HEK293 (cell line): ENCODE results near the gene SCPEP1.

Experiments
- CTCF ChIA-PET: fragments of 350-600 bp; formaldehyde crosslinking; extraction: SDS; loops from one replicate; lab custom pipeline; 2021; ENCODE audit warnings: antibody characterized with exemption; lab: Yijun Ruan, JAX
- POLR2A ChIA-PET: fragments of 300-600 bp; formaldehyde crosslinking; extraction: SDS; loops from one replicate; lab custom pipeline; 2020; ENCODE audit warnings: antibody characterized with exemption, inconsistent platforms; lab: Yijun Ruan, JAX
- H3K27ac ChIP-seq: fragments of 200-500 bp; sonication (Bioruptor generic); 2 replicates; pipeline ENCODE4 v1.5.1; 2014; ENCODE audit warnings: low read depth, low read length, control low read depth, inconsistent platforms; ENCODE audit errors: extremely low read depth
- H3K36me3 ChIP-seq, 2 experiments: fragments of 200-500 bp in 1 of 2; sonication (Bioruptor generic) in 1 of 2; 1 replicate in 1 of 2; 2 replicates in 1 of 2; pipeline ENCODE4 v1.5.1; 2014 to 2017; ENCODE audit warnings: inconsistent platforms in 2 of 2, low read length in 2 of 2; ENCODE audit not compliant: control insufficient read depth in 2 of 2, insufficient read depth in 1 of 2
- H3K4me1 ChIP-seq: fragments of 200-500 bp; sonication (Bioruptor generic); 2 replicates; pipeline ENCODE4 v1.5.1; 2014; ENCODE audit warnings: mild to moderate bottlenecking, low read length, inconsistent platforms; ENCODE audit not compliant: control insufficient read depth, insufficient read depth
- H3K4me3 ChIP-seq: 2 replicates; pipeline ENCODE4 v1.5.1; 2011; ENCODE audit warnings: low read depth, mild to moderate bottlenecking, control low read depth, low read length, moderate library complexity
- H3K9me3 ChIP-seq: fragments of 200-500 bp; sonication (Bioruptor generic); 2 replicates; pipeline ENCODE4 v1.5.1; 2014; ENCODE audit warnings: low read depth, low read length, inconsistent platforms; ENCODE audit not compliant: control insufficient read depth, insufficient read depth
- KLF1 ChIP-seq: fragments of 450-650 bp; formaldehyde crosslinking; IDR thresholded peaks from 2 replicates; pipeline ENCODE4 v1.5.1; 2016; ENCODE audit warnings: missing biosample characterization, missing genetic modification characterization
- OSR2 ChIP-seq: fragments of 450-650 bp; formaldehyde crosslinking; IDR thresholded peaks from 2 replicates; pipeline ENCODE4 v1.5.1; 2016; ENCODE audit warnings: missing biosample characterization, missing genetic modification characterization
- SETDB1 ChIP-seq: IDR thresholded peaks from one replicate; pipeline ENCODE4 v1.6.1; 2017; ENCODE audit warnings: mild to moderate bottlenecking, low read length, moderate library complexity, mixed read lengths; ENCODE audit not compliant: insufficient read length
- SP7 ChIP-seq: fragments of 450-650 bp; formaldehyde crosslinking; IDR thresholded peaks from 2 replicates; pipeline ENCODE4 v1.5.1; 2016; ENCODE audit warnings: missing biosample characterization, missing genetic modification characterization
- ZNF138 ChIP-seq: fragments of 450-650 bp; formaldehyde crosslinking; IDR thresholded peaks from 2 replicates; pipeline ENCODE4 v1.5.1; 2016; ENCODE audit warnings: missing biosample characterization, missing genetic modification characterization, borderline replicate concordance
- ZNF169 ChIP-seq: fragments of 450-650 bp; formaldehyde crosslinking; IDR thresholded peaks from 2 replicates; pipeline ENCODE4 v1.5.1; 2016; ENCODE audit warnings: missing biosample characterization, missing genetic modification characterization
- ZNF19 ChIP-seq: fragments of 450-650 bp; formaldehyde crosslinking; IDR thresholded peaks from 2 replicates; pipeline ENCODE4; 2016; ENCODE audit warnings: missing biosample characterization, missing genetic modification characterization, low read depth
- ZNF202 ChIP-seq: fragments of 450-650 bp; formaldehyde crosslinking; IDR thresholded peaks from 2 replicates; pipeline ENCODE4 v1.5.1; 2016; ENCODE audit warnings: missing biosample characterization, missing genetic modification characterization, borderline replicate concordance
- ZNF335 ChIP-seq: fragments of 450-650 bp; formaldehyde crosslinking; conservative IDR thresholded peaks from 2 replicates; pipeline ENCODE4 v1.5.1; 2016; ENCODE audit warnings: missing biosample characterization, missing genetic modification characterization
- ZNF394 ChIP-seq: fragments of 450-650 bp; formaldehyde crosslinking; IDR thresholded peaks from 2 replicates; pipeline ENCODE4 v1.5.1; 2016; ENCODE audit warnings: missing biosample characterization, missing genetic modification characterization, mild to moderate bottlenecking, moderate library complexity, borderline replicate concordance
- ZNF423 ChIP-seq: fragments of 450-650 bp; formaldehyde crosslinking; IDR thresholded peaks from 2 replicates; pipeline ENCODE4 v1.5.1; 2016; ENCODE audit warnings: missing biosample characterization, missing genetic modification characterization
- ZNF529 ChIP-seq: fragments of 450-650 bp; formaldehyde crosslinking; IDR thresholded peaks from 2 replicates; pipeline ENCODE4 v1.5.1; 2017; ENCODE audit warnings: missing genetic modification characterization, missing biosample characterization; ENCODE audit not compliant: insufficient replicate concordance
- ZNF548 ChIP-seq: fragments of 450-650 bp; formaldehyde crosslinking; IDR thresholded peaks from 2 replicates; pipeline ENCODE4 v1.5.1; 2016; ENCODE audit warnings: missing biosample characterization, missing genetic modification characterization
- ZNF555 ChIP-seq: fragments of 450-650 bp; formaldehyde crosslinking; conservative IDR thresholded peaks from 2 replicates; pipeline ENCODE4 v1.5.1; 2017; ENCODE audit warnings: missing biosample characterization, mild to moderate bottlenecking, missing genetic modification characterization, inconsistent platforms
- ZNF600 ChIP-seq: fragments of 450-650 bp; formaldehyde crosslinking; IDR thresholded peaks from 2 replicates; pipeline ENCODE4 v1.5.1; 2016; ENCODE audit warnings: missing biosample characterization, missing genetic modification characterization
- ZNF621 ChIP-seq: fragments of 450-650 bp; formaldehyde crosslinking; IDR thresholded peaks from 2 replicates; pipeline ENCODE4 v1.5.1; 2017; ENCODE audit warnings: missing biosample characterization, missing genetic modification characterization
- ZNF626 ChIP-seq: fragments of 450-650 bp; sonication (Bioruptor Pico); formaldehyde crosslinking; IDR thresholded peaks from 2 replicates; pipeline ENCODE4 v1.5.1; 2018; ENCODE audit warnings: missing biosample characterization, missing genetic modification characterization, inconsistent platforms
- ZNF654 ChIP-seq: fragments of 450-650 bp; formaldehyde crosslinking; IDR thresholded peaks from 2 replicates; pipeline ENCODE4 v1.5.1; 2016; ENCODE audit warnings: low read depth, missing biosample characterization, missing genetic modification characterization
- ZNF76 ChIP-seq: fragments of 450-650 bp; formaldehyde crosslinking; IDR thresholded peaks from 2 replicates; pipeline ENCODE4; 2016; ENCODE audit warnings: low read depth, missing biosample characterization, missing genetic modification characterization, borderline replicate concordance
- TF ChIP-seq, protein P1 (sequence below): fragments of 450-650 bp; formaldehyde crosslinking; IDR thresholded peaks from 2 replicates; pipeline ENCODE4 v1.5.1; 2016; ENCODE audit warnings: missing biosample characterization, missing genetic modification characterization
- TF ChIP-seq, protein P2 (sequence below): fragments of 450-650 bp; formaldehyde crosslinking; IDR thresholded peaks from 2 replicates; pipeline ENCODE4 v1.5.1; 2016; ENCODE audit warnings: missing biosample characterization, missing genetic modification characterization
- TF ChIP-seq, protein P3 (sequence below): fragments of 450-650 bp; formaldehyde crosslinking; IDR thresholded peaks from 2 replicates; pipeline ENCODE4 v1.5.1; 2016; ENCODE audit warnings: missing biosample characterization, missing genetic modification characterization

SCPEP1 gene

DNA sequence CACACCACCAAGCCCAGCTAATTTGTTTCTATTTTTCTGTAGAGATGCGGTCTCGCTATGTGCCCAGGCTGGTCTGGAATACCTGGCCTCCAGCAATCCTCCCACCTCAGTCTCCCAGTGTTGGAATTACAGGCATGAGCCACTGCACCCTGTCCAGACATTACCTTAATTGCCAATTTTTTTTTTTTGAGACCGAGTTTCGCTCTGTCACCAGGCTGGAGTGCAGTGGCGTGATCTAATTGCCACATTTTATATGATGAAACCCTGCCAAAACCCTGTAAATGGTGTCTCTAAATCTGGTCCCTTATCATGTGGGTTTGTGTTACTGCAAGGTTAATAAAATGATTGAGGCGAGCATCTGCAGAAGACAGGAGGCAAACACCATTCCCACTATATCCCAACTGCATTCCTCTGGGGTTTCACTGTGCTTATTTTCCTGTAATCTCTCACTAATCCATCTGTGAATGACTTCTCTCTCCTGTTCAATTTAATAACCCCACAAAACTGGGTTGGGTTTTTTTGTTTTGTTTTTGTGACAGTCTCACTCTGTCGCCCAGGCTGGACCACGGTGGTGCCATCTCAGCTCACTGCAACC lies 44.7 kb upstream of the SCPEP1 start:
- Histone ChIP-seq H3K36me3 (peaks cover 20 to 41% of the 10 kb centered on the region in 2 experiments), H3K4me1 (no peaks in the 10 kb centered on the region), H3K9me3 (no peaks in the 10 kb centered on the region), H3K4me3 (no peak overlapping the region), H3K27ac (no peak overlapping the region)
- ChIA-PET CTCF (interaction anchor here (0.6 to 1.4 kb wide), 3 partner anchors 42 to 217 kb away, joined by 3 to 4 read pairs (median 3); no protein-coding TSS in a partner anchor), POLR2A (no interaction called here)
- no peak for TF ChIP-seq KLF1 (tag by site-specific recombination)
- TF ChIP-seq ZNF555 (tag by site-specific recombination) = no peak
- TF ChIP-seq ZNF19 (tag by site-specific recombination) = no peak
- TF ChIP-seq ZNF600 = no peak
- no peak for TF ChIP-seq ZNF621
- no peak for TF ChIP-seq ZNF394 (tag by site-specific recombination)

DNA sequence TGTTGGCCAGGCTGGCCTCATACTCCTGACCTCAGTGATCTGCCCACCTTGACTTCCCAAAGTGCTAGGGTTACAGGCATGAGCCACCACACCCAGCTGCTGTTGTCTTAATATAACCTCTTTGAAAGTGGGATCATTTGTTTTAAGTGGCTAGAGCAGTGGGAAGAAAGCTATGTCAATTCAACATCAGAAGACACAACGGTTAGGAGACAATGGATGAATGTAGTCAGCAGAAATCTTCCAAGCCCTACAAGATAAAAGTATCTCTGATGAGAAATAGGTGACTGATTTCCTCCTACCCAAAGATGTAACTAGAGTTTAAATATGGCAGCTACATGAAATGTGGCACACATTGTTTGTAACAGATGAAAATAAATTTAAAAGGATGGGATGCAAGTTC lies 44.1 kb upstream of the SCPEP1 start:
- no peaks in the 10 kb centered on the region for H3K4me1 ChIP-seq
- no peak overlapping the region for H3K27ac ChIP-seq
- TF ChIP-seq ZNF529 (no peak), ZNF202 (tag by site-specific recombination) (no peak)
- CTCF ChIA-PET = interaction anchor here (0.6 to 1.4 kb wide), 2 partner anchors 42 to 115 kb away, joined by 3 to 4 read pairs; no protein-coding TSS in a partner anchor
- no peaks in the 10 kb centered on the region for H3K9me3 ChIP-seq
- H3K4me3 ChIP-seq = no peak overlapping the region
- POLR2A ChIA-PET = no interaction called here
- peaks cover 20 to 47% of the 10 kb centered on the region in 2 experiments for H3K36me3 ChIP-seq

DNA sequence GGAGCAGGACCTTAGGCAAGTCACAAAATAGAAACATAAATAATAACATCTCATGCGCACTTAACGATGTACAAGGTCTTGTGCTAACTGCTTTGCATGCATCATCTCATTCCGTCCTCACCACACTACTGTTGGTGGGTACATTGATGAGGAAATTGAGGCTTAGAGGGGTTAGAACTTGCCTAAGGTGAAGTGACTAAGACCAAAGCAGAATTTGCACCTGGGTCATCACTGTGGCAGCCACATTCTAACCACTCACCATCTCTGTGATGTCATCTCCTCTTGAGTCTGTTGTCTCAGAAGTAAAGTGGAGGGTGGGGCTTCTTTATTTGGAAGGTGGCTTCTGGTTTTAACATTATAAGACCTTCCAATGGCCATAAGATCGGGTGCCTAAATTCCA lies 43.7 kb upstream of the SCPEP1 start:
- POLR2A ChIA-PET = no interaction called here
- H3K36me3 ChIP-seq = peaks cover 23 to 51% of the 10 kb centered on the region in 2 experiments
- no peaks in the 10 kb centered on the region for H3K9me3 ChIP-seq
- CTCF ChIA-PET = interaction anchor here (1.4 kb wide), 1 partner anchor 115 kb away, joined by 4 read pairs; no protein-coding TSS in a partner anchor
- no peak overlapping the region for H3K4me3 ChIP-seq
- TF ChIP-seq SETDB1 (no peak), ZNF169 (tag by site-specific recombination) (no peak), ZNF76 (tag by site-specific recombination) (no peak), OSR2 (tag by site-specific recombination) (no peak), ZNF548 (tag by site-specific recombination) (no peak), SP7 (tag by site-specific recombination) (no peak)
- no peak overlapping the region for H3K27ac ChIP-seq
- no peaks in the 10 kb centered on the region for H3K4me1 ChIP-seq

- ChIA-PET CTCF (interaction anchor here (1.9 to 2.5 kb wide), 2 partner anchors 116 to 219 kb away, joined by 5 to 15 read pairs; no protein-coding TSS in a partner anchor), POLR2A (no interaction called here)
- no peaks in the 10 kb centered on the region for H3K9me3 ChIP-seq
- H3K27ac ChIP-seq = no peak overlapping the region
- H3K4me3 ChIP-seq = no peak overlapping the region
- peaks cover 33 to 63% of the 10 kb centered on the region in 2 experiments for H3K36me3 ChIP-seq
- no peaks in the 10 kb centered on the region for H3K4me1 ChIP-seq
- no peak for TF ChIP-seq ZNF654
- TF ChIP-seq, protein P1, sequence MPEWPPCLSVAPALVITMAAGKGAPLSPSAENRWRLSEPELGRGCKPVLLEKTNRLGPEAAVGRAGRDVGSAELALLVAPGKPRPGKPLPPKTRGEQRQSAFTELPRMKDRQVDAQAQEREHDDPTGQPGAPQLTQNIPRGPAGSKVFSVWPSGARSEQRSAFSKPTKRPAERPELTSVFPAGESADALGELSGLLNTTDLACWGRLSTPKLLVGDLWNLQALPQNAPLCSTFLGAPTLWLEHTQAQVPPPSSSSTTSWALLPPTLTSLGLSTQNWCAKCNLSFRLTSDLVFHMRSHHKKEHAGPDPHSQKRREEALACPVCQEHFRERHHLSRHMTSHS = no peak
- no peak for TF ChIP-seq ZNF138
- TF ChIP-seq ZNF626 (tag by site-specific recombination) = no peak
- no peak for TF ChIP-seq ZNF335 (tag by site-specific recombination)
- TF ChIP-seq, protein P2, sequence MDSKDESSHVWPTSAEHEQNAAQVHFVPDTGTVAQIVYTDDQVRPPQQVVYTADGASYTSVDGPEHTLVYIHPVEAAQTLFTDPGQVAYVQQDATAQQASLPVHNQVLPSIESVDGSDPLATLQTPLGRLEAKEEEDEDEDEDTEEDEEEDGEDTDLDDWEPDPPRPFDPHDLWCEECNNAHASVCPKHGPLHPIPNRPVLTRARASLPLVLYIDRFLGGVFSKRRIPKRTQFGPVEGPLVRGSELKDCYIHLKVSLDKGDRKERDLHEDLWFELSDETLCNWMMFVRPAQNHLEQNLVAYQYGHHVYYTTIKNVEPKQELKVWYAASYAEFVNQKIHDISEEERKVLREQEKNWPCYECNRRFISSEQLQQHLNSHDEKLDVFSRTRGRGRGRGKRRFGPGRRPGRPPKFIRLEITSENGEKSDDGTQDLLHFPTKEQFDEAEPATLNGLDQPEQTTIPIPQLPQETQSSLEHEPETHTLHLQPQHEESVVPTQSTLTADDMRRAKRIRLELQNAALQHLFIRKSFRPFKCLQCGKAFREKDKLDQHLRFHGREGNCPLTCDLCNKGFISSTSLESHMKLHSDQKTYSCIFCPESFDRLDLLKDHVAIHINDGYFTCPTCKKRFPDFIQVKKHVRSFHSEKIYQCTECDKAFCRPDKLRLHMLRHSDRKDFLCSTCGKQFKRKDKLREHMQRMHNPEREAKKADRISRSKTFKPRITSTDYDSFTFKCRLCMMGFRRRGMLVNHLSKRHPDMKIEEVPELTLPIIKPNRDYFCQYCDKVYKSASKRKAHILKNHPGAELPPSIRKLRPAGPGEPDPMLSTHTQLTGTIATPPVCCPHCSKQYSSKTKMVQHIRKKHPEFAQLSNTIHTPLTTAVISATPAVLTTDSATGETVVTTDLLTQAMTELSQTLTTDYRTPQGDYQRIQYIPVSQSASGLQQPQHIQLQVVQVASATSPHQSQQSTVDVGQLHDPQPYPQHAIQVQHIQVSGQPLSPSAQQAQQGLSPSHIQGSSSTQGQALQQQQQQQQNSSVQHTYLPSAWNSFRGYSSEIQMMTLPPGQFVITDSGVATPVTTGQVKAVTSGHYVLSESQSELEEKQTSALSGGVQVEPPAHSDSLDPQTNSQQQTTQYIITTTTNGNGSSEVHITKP = no peak
- TF ChIP-seq, protein P3, sequence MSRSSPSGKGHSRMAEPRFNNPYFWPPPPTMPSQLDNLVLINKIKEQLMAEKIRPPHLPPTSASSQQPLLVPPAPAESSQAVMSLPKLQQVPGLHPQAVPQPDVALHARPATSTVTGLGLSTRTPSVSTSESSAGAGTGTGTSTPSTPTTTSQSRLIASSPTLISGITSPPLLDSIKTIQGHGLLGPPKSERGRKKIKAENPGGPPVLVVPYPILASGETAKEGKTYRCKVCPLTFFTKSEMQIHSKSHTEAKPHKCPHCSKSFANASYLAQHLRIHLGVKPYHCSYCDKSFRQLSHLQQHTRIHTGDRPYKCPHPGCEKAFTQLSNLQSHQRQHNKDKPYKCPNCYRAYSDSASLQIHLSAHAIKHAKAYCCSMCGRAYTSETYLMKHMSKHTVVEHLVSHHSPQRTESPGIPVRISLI (tag by site-specific recombination) = no peak
- no peak for TF ChIP-seq ZNF423 (tag by site-specific recombination)
Measured at GRCh38 chr17:56935461-56935860, 42.5 kb upstream of the SCPEP1 start.
